Immature natural killer cell (primary cell): ENCODE data around the gene LIPC. TPM values are rescaled to one million over a fixed set of nuclear protein-coding genes. Genes with fewer than 3 reads are reported as not detected.

ENCODE experiments used
- DNase-seq, 3 donors: peaks; one replicate each; pipeline ENCODE4 v3.0.0; 2022; ENCODE audit warnings: mixed read lengths in 1 of 3
- H3K27ac Mint-ChIP-seq, 6 donors: one replicate each; pipeline ENCODE4 v1.8.0; 2020; ENCODE audit warnings: mixed read lengths in 6 of 6, mild to moderate bottlenecking in 5 of 6, inconsistent platforms in 4 of 6, moderate library complexity in 3 of 6
- H3K27me3 Mint-ChIP-seq, 3 donors: one replicate each; pipeline ENCODE4 v1.8.0; 2020 to 2021; ENCODE audit warnings: low read depth in 3 of 3, mild to moderate bottlenecking in 3 of 3, mixed read lengths in 3 of 3, moderate library complexity in 3 of 3, inconsistent platforms in 1 of 3
- H3K36me3 Mint-ChIP-seq, 3 donors: one replicate each; pipeline ENCODE4 v1.8.0; 2020; ENCODE audit warnings: mixed read lengths in 3 of 3, inconsistent platforms in 2 of 3, mild to moderate bottlenecking in 2 of 3
- H3K4me1 Mint-ChIP-seq, 2 donors: one replicate each; pipeline ENCODE4 v1.8.0; 2020; ENCODE audit warnings: inconsistent platforms in 2 of 2, mild to moderate bottlenecking in 2 of 2, mixed read lengths in 2 of 2, moderate library complexity in 1 of 2
- H3K4me3 Mint-ChIP-seq, 5 donors: one replicate each; pipeline ENCODE4 v1.8.0; 2020; ENCODE audit warnings: mild to moderate bottlenecking in 5 of 5, mixed read lengths in 5 of 5, inconsistent platforms in 3 of 5, moderate library complexity in 3 of 5
- H3K9me3 Mint-ChIP-seq, 6 donors: one replicate each; pipeline ENCODE4 v1.8.0; 2020; ENCODE audit warnings: mild to moderate bottlenecking in 6 of 6, mixed read lengths in 6 of 6, inconsistent platforms in 4 of 6, moderate library complexity in 3 of 6
- polyA plus RNA-seq, 3 donors: library from polyadenylated mRNA; unstranded; fragments of 300-500 nt; fragmentation: Illumina TruSeq; gene quantifications; one replicate each; pipeline ENCODE4 v1.2.3, GENCODE V29; 2021

Gene LIPC
- polyA plus RNA-seq, 3 donors from 2014 or later, result 2.4 to 6.8 (median 2.8) TPM

GRCh38 chr15:58398071-58398470 is 33.7 kb upstream of the LIPC start:
- no peak overlapping the region for H3K4me3 Mint-ChIP-seq
- H3K4me1 Mint-ChIP-seq, result no peaks in the 10 kb centered on the region
- H3K36me3 Mint-ChIP-seq, result peaks cover 0 to 3% (median 1%) of the 10 kb centered on the region in 3 donors

GRCh38 chr15:58398643-58399042 is 33.1 kb upstream of the LIPC start:
- H3K27me3 Mint-ChIP-seq, result peaks cover 0 to 4% (median 3%) of the 10 kb centered on the region in 3 donors
- no peak overlapping the region for H3K4me3 Mint-ChIP-seq
- no peak for DNase-seq
- no peak overlapping the region for H3K27ac Mint-ChIP-seq
- peaks cover 0 to 6% (median 3%) of the 10 kb centered on the region in 3 donors for H3K36me3 Mint-ChIP-seq
- no peaks in the 10 kb centered on the region for H3K9me3 Mint-ChIP-seq
- H3K4me1 Mint-ChIP-seq, result no peaks in the 10 kb centered on the region

More at GRCh38 chr15:58398071-58398470, 33.7 kb upstream of the LIPC start:
- peaks cover 0 to 4% (median 3%) of the 10 kb centered on the region in 3 donors for H3K27me3 Mint-ChIP-seq
- DNase-seq, result no peak
- no peaks in the 10 kb centered on the region for H3K9me3 Mint-ChIP-seq
- no peak overlapping the region for H3K27ac Mint-ChIP-seq

- no peaks in the 10 kb centered on the region for H3K9me3 Mint-ChIP-seq
- no peak overlapping the region for H3K4me3 Mint-ChIP-seq
- no peak for DNase-seq
- no peak overlapping the region for H3K27ac Mint-ChIP-seq
- peaks cover 0 to 4% (median 3%) of the 10 kb centered on the region in 3 donors for H3K27me3 Mint-ChIP-seq
- peaks cover 0 to 6% (median 3%) of the 10 kb centered on the region in 3 donors for H3K36me3 Mint-ChIP-seq
- H3K4me1 Mint-ChIP-seq, result no peaks in the 10 kb centered on the region
Measured at GRCh38 chr15:58399739-58400138, 32.1 kb upstream of the LIPC start.

GRCh38 chr15:58401276-58401675 is 30.5 kb upstream of the LIPC start:
- DNase-seq, result no peak
- Mint-ChIP-seq H3K9me3 (peaks cover 0 to 2% (median 0%) of the 10 kb centered on the region in 6 donors), H3K36me3 (peaks cover 0 to 6% (median 3%) of the 10 kb centered on the region in 3 donors), H3K4me3 (no peak overlapping the region), H3K27me3 (peaks cover 0 to 4% (median 3%) of the 10 kb centered on the region in 3 donors), H3K4me1 (no peaks in the 10 kb centered on the region), H3K27ac (no peak overlapping the region)

GRCh38 chr15:58401991-58402649 is 29.7 kb upstream of the LIPC start:
- Mint-ChIP-seq H3K9me3 (peaks cover 0 to 2% (median 0%) of the 10 kb centered on the region in 6 donors), H3K4me1 (no peaks in the 10 kb centered on the region), H3K27me3 (peaks cover 0 to 3% (median 0%) of the 10 kb centered on the region in 3 donors), H3K4me3 (no peak overlapping the region), H3K27ac (no peak overlapping the region), H3K36me3 (peaks cover 0 to 6% (median 3%) of the 10 kb centered on the region in 3 donors)
- DNase-seq, result no peak

GRCh38 chr15:58403581-58403980 is 28.2 kb upstream of the LIPC start:
- Mint-ChIP-seq H3K27ac (no peak overlapping the region), H3K36me3 (peaks cover 0 to 7% (median 6%) of the 10 kb centered on the region in 3 donors), H3K27me3 (peaks cover 0 to 1% (median 0%) of the 10 kb centered on the region in 3 donors), H3K9me3 (peaks cover 0 to 2% (median 0%) of the 10 kb centered on the region in 6 donors), H3K4me1 (no peaks in the 10 kb centered on the region), H3K4me3 (no peak overlapping the region)
- DNase-seq, result no peak

GRCh38 chr15:58404020-58404419 is 27.8 kb upstream of the LIPC start:
- peaks cover 0 to 1% (median 0%) of the 10 kb centered on the region in 3 donors for H3K27me3 Mint-ChIP-seq
- H3K9me3 Mint-ChIP-seq, result peaks cover 0 to 2% (median 0%) of the 10 kb centered on the region in 6 donors
- no peak overlapping the region for H3K4me3 Mint-ChIP-seq
- peaks cover 0 to 7% (median 6%) of the 10 kb centered on the region in 3 donors for H3K36me3 Mint-ChIP-seq
- peaks cover 0 to under 1% of the 10 kb centered on the region in 2 donors for H3K4me1 Mint-ChIP-seq
- DNase-seq, result no peak
- no peak overlapping the region for H3K27ac Mint-ChIP-seq

- peaks cover 0 to 7% (median 6%) of the 10 kb centered on the region in 3 donors for H3K36me3 Mint-ChIP-seq
- DNase-seq, result no peak
- no peak overlapping the region for H3K27ac Mint-ChIP-seq
- H3K4me3 Mint-ChIP-seq, result no peak overlapping the region
- H3K4me1 Mint-ChIP-seq, result peaks cover 1 to 7% of the 10 kb centered on the region in 2 donors
- peaks cover 0 to 1% (median 0%) of the 10 kb centered on the region in 3 donors for H3K27me3 Mint-ChIP-seq
- peaks cover 0 to 2% (median 0%) of the 10 kb centered on the region in 6 donors for H3K9me3 Mint-ChIP-seq
Measured at GRCh38 chr15:58404722-58405121, 27.1 kb upstream of the LIPC start.

GRCh38 chr15:58405865-58406264 is 25.9 kb upstream of the LIPC start:
- Mint-ChIP-seq H3K9me3 (peaks cover 0 to 2% (median 0%) of the 10 kb centered on the region in 6 donors), H3K27me3 (peaks cover 0 to under 1% (median 0%) of the 10 kb centered on the region in 3 donors), H3K36me3 (peaks cover 0 to 9% (median 7%) of the 10 kb centered on the region in 3 donors), H3K4me3 (no peak overlapping the region), H3K4me1 (peaks cover 10 to 19% of the 10 kb centered on the region in 2 donors), H3K27ac (no peak overlapping the region)
- no peak for DNase-seq

GRCh38 chr15:58406811-58407210 is 25.0 kb upstream of the LIPC start:
- DNase-seq, result no peak
- Mint-ChIP-seq H3K9me3 (peaks cover 0 to 2% (median 0%) of the 10 kb centered on the region in 6 donors), H3K27ac (no peak overlapping the region), H3K4me1 (peaks cover 12 to 28% of the 10 kb centered on the region in 2 donors), H3K36me3 (peaks cover 0 to 9% (median 7%) of the 10 kb centered on the region in 3 donors), H3K4me3 (no peak overlapping the region), H3K27me3 (no peaks in the 10 kb centered on the region)

GRCh38 chr15:58407236-58407775 is 24.5 kb upstream of the LIPC start:
- Mint-ChIP-seq H3K4me3 (no peak overlapping the region), H3K36me3 (peaks cover 0 to 9% (median 7%) of the 10 kb centered on the region in 3 donors), H3K9me3 (peaks cover 0 to 2% (median 0%) of the 10 kb centered on the region in 6 donors), H3K27ac (no peak overlapping the region), H3K4me1 (peaks cover 12 to 31% of the 10 kb centered on the region in 2 donors), H3K27me3 (no peaks in the 10 kb centered on the region)
- DNase-seq, result no peak

- H3K4me3 Mint-ChIP-seq, result no peak overlapping the region
- DNase-seq, result no peak
- peaks cover 12 to 31% of the 10 kb centered on the region in 2 donors for H3K4me1 Mint-ChIP-seq
- peaks cover 0 to 2% (median 0%) of the 10 kb centered on the region in 6 donors for H3K9me3 Mint-ChIP-seq
- H3K27me3 Mint-ChIP-seq, result no peaks in the 10 kb centered on the region
- H3K36me3 Mint-ChIP-seq, result peaks cover 0 to 9% (median 7%) of the 10 kb centered on the region in 3 donors
- H3K27ac Mint-ChIP-seq, result peak overlapping the region in 1 of 6 donors; percentile 7
Measured at GRCh38 chr15:58407778-58408177, 24.0 kb upstream of the LIPC start.

- H3K4me3 Mint-ChIP-seq, result peak overlapping the region; percentile 59 to 93 (median 88)
- H3K36me3 Mint-ChIP-seq, result peaks cover 0 to 4% (median 3%) of the 10 kb centered on the region in 3 donors
- H3K4me1 Mint-ChIP-seq, result peaks cover 12 to 31% of the 10 kb centered on the region in 2 donors
- DNase-seq, result peak in 1 of 3 donors; percentile 0
- peaks cover 0 to 2% (median 0%) of the 10 kb centered on the region in 6 donors for H3K9me3 Mint-ChIP-seq
- H3K27ac Mint-ChIP-seq, result peak overlapping the region; percentile 83 to 96 (median 92)
- peaks cover 0 to 2% (median 0%) of the 10 kb centered on the region in 3 donors for H3K27me3 Mint-ChIP-seq
Measured at GRCh38 chr15:58409861-58410260, 21.9 kb upstream of the LIPC start.

- Mint-ChIP-seq H3K27me3 (peaks cover 0 to 2% (median 1%) of the 10 kb centered on the region in 3 donors), H3K4me1 (peaks cover 12 to 31% of the 10 kb centered on the region in 2 donors), H3K9me3 (peaks cover 0 to 2% (median 0%) of the 10 kb centered on the region in 6 donors), H3K27ac (peak overlapping the region; percentile 83 to 96 (median 92)), H3K36me3 (peaks cover 0 to 4% (median 3%) of the 10 kb centered on the region in 3 donors), H3K4me3 (peak overlapping the region; percentile 87 to 93 (median 89))
- DNase-seq, result peak; percentile 54 to 69 (median 58)
Measured at GRCh38 chr15:58410353-58410752, 21.4 kb upstream of the LIPC start.
